GM12878 (cell line): ENCODE results near the gene DEGS2. TPM values are rescaled to one million over a fixed set of nuclear protein-coding genes. Genes with fewer than 3 reads are reported as not detected.

ENCODE experiments used
- ATAC-seq: fragments of 200-7000 bp; cut with Tn5 transposase; 3 replicates; pipeline ENCODE4 v1.9.1; 2020; ENCODE audit warnings: mild to moderate bottlenecking, moderate library complexity
- BruUV-seq: library from RNA; stranded (reverse); fragments of 400-500 nt; replicated peaks from 2 replicates; lab custom pipeline; 2021; lab: Mats Ljungman, UMichigan
- CTCF ChIA-PET: fragments of 300-600 bp; sonication (Branson Sonifier 250); formaldehyde crosslinking; extraction: SDS; loops from one replicate; lab custom pipeline; 2021; ENCODE audit warnings: inconsistent platforms; lab: Yijun Ruan, JAX
- POLR2A ChIA-PET: fragments of 350-600 bp; formaldehyde crosslinking; extraction: SDS; loops from one replicate; lab custom pipeline; 2021; ENCODE audit warnings: inconsistent platforms; lab: Charles Lee
- RAD21 ChIA-PET: fragments of 300-600 bp; sonication (Branson Sonifier 250); formaldehyde crosslinking; loops from one replicate; lab custom pipeline; 2023; ENCODE audit warnings: antibody characterized with exemption; ENCODE audit not compliant: unreplicated experiment; lab: Charles Lee
- SMC1A ChIA-PET: fragments of 300-600 bp; sonication (Branson Sonifier 250); formaldehyde crosslinking; loops from one replicate; lab custom pipeline; 2023; ENCODE audit not compliant: unreplicated experiment, uncharacterized antibody; lab: Charles Lee
- DNase-seq: peaks from one replicate; pipeline ENCODE4 v3.0.0-alpha.2; 2011; ENCODE audit warnings: low read depth, low spot score
- FAIRE-seq: peaks from 3 replicates; lab custom pipeline; 2011; peaks lifted over from hg19 to GRCh38; lab: Jason Lieb, UNC
- H2AFZ ChIP-seq: 2 replicates; pipeline ENCODE4 v1.6.0; 2011; ENCODE audit warnings: low read depth, low read length, control low read depth; ENCODE audit not compliant: control insufficient read depth
- H3K27ac ChIP-seq: 2 replicates; pipeline ENCODE4 v1.5.1; 2011; ENCODE audit warnings: control low read depth; ENCODE audit not compliant: control insufficient read depth, insufficient read depth
- H3K27me3 ChIP-seq, 2 experiments: replicated peaks in 1 of 2; 2 replicates each; pipeline versions ENCODE4 v1.6.0 to v1.6.1; 2011; ENCODE audit warnings: low read length in 1 of 2; ENCODE audit not compliant: control insufficient read depth in 2 of 2, insufficient read depth in 2 of 2
- H3K36me3 ChIP-seq, 2 experiments: 2 replicates each; pipeline ENCODE4 v1.5.1; 2011; ENCODE audit warnings: low read length in 1 of 2; ENCODE audit not compliant: control insufficient read depth in 2 of 2, insufficient read depth in 2 of 2
- H3K4me1 ChIP-seq: 2 replicates; pipeline ENCODE4 v1.6.1; 2011; ENCODE audit warnings: mild to moderate bottlenecking, low read length, moderate library complexity, mixed read lengths; ENCODE audit not compliant: control insufficient read depth, insufficient read depth
- H3K4me2 ChIP-seq: 2 replicates; pipeline ENCODE4 v1.6.0; 2011; ENCODE audit warnings: control low read depth; ENCODE audit not compliant: control insufficient read depth, insufficient read depth
- H3K4me3 ChIP-seq: fragments of 200-600 bp; sonication (generic); 2 replicates; pipeline ENCODE4 v1.5.1; 2016
- H3K79me2 ChIP-seq: 2 replicates; pipeline ENCODE4 v1.6.0; 2011; ENCODE audit warnings: low read length; ENCODE audit not compliant: control insufficient read depth, insufficient read depth
- H3K9ac ChIP-seq: 2 replicates; pipeline ENCODE4 v1.8.0; 2011; ENCODE audit warnings: low read length, control low read depth, mixed read lengths; ENCODE audit not compliant: control insufficient read depth, insufficient read depth
- H3K9me3 ChIP-seq: replicated peaks from 3 replicates; pipeline ENCODE4 v1.5.1; 2011; ENCODE audit warnings: mild to moderate bottlenecking, low read length; ENCODE audit not compliant: control insufficient read depth, insufficient read depth
- H4K20me1 ChIP-seq: 2 replicates; pipeline ENCODE4 v1.6.0; 2011; ENCODE audit not compliant: control insufficient read depth, insufficient read depth
- BCL11A ChIP-seq: IDR thresholded peaks from 2 replicates; pipeline ENCODE4 v1.6.1; 2011; ENCODE audit warnings: low read depth, low read length
- CHD1 ChIP-seq: IDR thresholded peaks from 2 replicates; pipeline ENCODE4 v1.6.1; 2012; ENCODE audit warnings: low read depth, low read length, improper control_type of control experiment
- ETV6 ChIP-seq, 2 experiments: fragments of 450-650 bp in 1 of 2; IDR thresholded peaks in 1 of 2; conservative IDR thresholded peaks in 1 of 2; 2 replicates each; pipeline ENCODE4 v1.6.1; 2014; ENCODE audit warnings: antibody characterized with exemption in 1 of 2, borderline replicate concordance in 1 of 2, low read depth in 1 of 2, mild to moderate bottlenecking in 1 of 2, moderate library complexity in 1 of 2
- GATAD2B ChIP-seq: fragments of 450-650 bp; conservative IDR thresholded peaks from 2 replicates; pipeline ENCODE4 v1.6.1; 2017; ENCODE audit warnings: low read depth, mild to moderate bottlenecking, moderate library complexity
- HCFC1 ChIP-seq: fragments of 150-350 bp; IDR thresholded peaks from 2 replicates; pipeline ENCODE4 v1.6.1; 2014; ENCODE audit warnings: low read length
- HDAC2 ChIP-seq: fragments of 200-600 bp; sonication (generic); IDR thresholded peaks from 2 replicates; pipeline ENCODE4 v1.6.1; 2017
- NFIC ChIP-seq: IDR thresholded peaks from 2 replicates; pipeline ENCODE4 v1.6.1; 2012; ENCODE audit warnings: low read depth, mild to moderate bottlenecking, inconsistent platforms, low read length, moderate library complexity
- POLR2AphosphoS2 ChIP-seq: IDR thresholded peaks from 2 replicates; pipeline ENCODE4 v1.6.1; 2011; ENCODE audit warnings: low read depth, mild to moderate bottlenecking, low read length, improper control_type of control experiment, moderate library complexity
- RB1 ChIP-seq: fragments of 450-650 bp; formaldehyde crosslinking; IDR thresholded peaks from 2 replicates; pipeline ENCODE4 v1.6.1; 2017; ENCODE audit warnings: mild to moderate bottlenecking, borderline replicate concordance
- SRF ChIP-seq, 2 experiments: IDR thresholded peaks; 2 replicates each; pipeline ENCODE4 v1.6.1; 2011; ENCODE audit warnings: low read depth in 2 of 2, low read length in 2 of 2, mild to moderate bottlenecking in 1 of 2, moderate library complexity in 1 of 2
- YBX1 ChIP-seq: fragments of 450-650 bp; IDR thresholded peaks from 2 replicates; pipeline ENCODE4 v1.6.1; 2016; ENCODE audit warnings: antibody characterized with exemption
- ZSCAN29 ChIP-seq: fragments of 450-650 bp; IDR thresholded peaks from 2 replicates; pipeline ENCODE4 v1.6.1; 2017; ENCODE audit warnings: mild to moderate bottlenecking, moderate library complexity
- ZZZ3 ChIP-seq: IDR thresholded peaks from 2 replicates; pipeline ENCODE4 v1.6.1; 2011; ENCODE audit warnings: low read depth; ENCODE audit not compliant: control insufficient read depth, insufficient read length
- WGBS: methylation state at CpG from one replicate; pipeline ENCODE4 v1.1.6; 2016; ENCODE audit warnings: low lambda C conversion rate; ENCODE audit not compliant: insufficient replicate concordance, insufficient coverage; ENCODE audit errors: missing lambda C conversion rate; 5-methylcytosine and 5-hydroxymethylcytosine counted together
- in situ Hi-C: fragments of 300-500 bp; cut with MboI; formaldehyde crosslinking; loops from 9 replicates; pipeline ENCODE4 v1.14.3; 2018; ENCODE audit warnings: mixed read lengths
- intact Hi-C: fragments of 100-400 bp; cut with micrococcal nuclease; formaldehyde crosslinking; loops from one replicate; pipeline ENCODE4 v1.14.2; 2022; ENCODE audit not compliant: unreplicated experiment
- polyA plus RNA-seq, 11 experiments: library from polyadenylated mRNA; depleted of rRNA in 4 of 11; unstranded in 6 of 11; stranded (reverse) in 5 of 11; fragments of >200 nt; fragmentation: Nextera tagmentation in 4 of 11; fragmentation: Illumina TruSeq in 1 of 11; extraction: Ambion mirVana in 4 of 11; extraction: Trizol in 1 of 11; gene quantifications; 1 replicate in 1 of 11; 2 replicates in 10 of 11; pipeline versions ENCODE4 v1.2.1 to v1.2.3, GENCODE V29; 2011 to 2016; ENCODE audit warnings: inconsistent platforms in 2 of 11, missing spikeins in 2 of 11, low read depth in 1 of 11
- total RNA-seq, 4 experiments: library from RNA; depleted of rRNA in 3 of 4; stranded (reverse); fragments of >200 nt in 3 of 4; fragmentation: Illumina TruSeq in 1 of 4; extraction: Trizol in 1 of 4; gene quantifications; 2 replicates each; pipeline versions ENCODE4 v1.2.1 to v1.2.3, GENCODE V29; 2013 to 2021
- TF ChIP-seq, protein P1 (sequence below): fragments of 450-650 bp; IDR thresholded peaks from 2 replicates; pipeline ENCODE4 v1.6.1; 2018; ENCODE audit warnings: mild to moderate bottlenecking, low read depth, moderate library complexity; ENCODE audit not compliant: partially characterized antibody
- TF ChIP-seq, protein P2 (sequence below): fragments of 450-650 bp; conservative IDR thresholded peaks from 2 replicates; pipeline ENCODE4 v1.6.1; 2017; ENCODE audit warnings: mild to moderate bottlenecking, moderate library complexity

The DEGS2 gene
- total and polyA plus RNA-seq, 10 of the 15 experiments (the other 5 are each of a cell fraction or from before 2014, with no cell fraction given) = 0.01 to 2.5 (median 0.45) TPM; not detected in 1

DNA sequence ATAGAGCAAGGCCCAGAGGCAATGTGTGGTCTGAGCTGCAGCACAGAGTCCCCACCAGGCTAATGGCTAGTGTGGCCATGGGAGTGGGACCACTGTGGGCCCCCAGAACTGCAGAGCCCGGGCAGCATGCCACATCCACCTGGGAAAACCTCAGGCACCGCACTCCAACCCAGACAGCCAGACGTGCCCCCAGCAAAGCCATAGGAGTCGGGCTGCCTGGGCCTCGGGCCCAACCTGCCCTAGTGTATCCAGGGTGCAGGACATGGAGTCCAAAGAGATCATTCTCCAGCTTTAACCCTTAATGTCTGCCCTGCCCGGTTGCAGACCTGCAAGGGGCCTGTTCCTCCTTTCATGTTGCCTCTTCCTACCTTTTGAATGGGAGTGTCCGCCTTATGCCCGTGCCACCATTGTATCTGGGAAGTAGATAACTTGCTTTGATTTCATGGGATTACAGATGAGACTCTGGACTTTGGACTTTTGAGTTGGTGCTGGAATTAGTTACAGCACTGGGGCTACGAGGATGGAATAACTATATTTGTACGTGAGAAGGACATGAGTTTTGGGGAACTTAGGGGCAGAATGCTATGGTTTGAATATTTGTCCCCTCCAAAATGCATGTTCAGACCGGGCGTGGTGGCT, 29.1 kb upstream of the DEGS2 start (continued):
- TF ChIP-seq, protein P1, sequence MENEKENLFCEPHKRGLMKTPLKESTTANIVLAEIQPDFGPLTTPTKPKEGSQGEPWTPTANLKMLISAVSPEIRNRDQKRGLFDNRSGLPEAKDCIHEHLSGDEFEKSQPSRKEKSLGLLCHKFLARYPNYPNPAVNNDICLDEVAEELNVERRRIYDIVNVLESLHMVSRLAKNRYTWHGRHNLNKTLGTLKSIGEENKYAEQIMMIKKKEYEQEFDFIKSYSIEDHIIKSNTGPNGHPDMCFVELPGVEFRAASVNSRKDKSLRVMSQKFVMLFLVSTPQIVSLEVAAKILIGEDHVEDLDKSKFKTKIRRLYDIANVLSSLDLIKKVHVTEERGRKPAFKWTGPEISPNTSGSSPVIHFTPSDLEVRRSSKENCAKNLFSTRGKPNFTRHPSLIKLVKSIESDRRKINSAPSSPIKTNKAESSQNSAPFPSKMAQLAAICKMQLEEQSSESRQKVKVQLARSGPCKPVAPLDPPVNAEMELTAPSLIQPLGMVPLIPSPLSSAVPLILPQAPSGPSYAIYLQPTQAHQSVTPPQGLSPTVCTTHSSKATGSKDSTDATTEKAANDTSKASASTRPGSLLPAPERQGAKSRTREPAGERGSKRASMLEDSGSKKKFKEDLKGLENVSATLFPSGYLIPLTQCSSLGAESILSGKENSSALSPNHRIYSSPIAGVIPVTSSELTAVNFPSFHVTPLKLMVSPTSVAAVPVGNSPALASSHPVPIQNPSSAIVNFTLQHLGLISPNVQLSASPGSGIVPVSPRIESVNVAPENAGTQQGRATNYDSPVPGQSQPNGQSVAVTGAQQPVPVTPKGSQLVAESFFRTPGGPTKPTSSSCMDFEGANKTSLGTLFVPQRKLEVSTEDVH = no peak
- TF ChIP-seq BCL11A (no peak), NFIC (no peak)
- TF ChIP-seq, all 136 proteins: peak for 0

DNA sequence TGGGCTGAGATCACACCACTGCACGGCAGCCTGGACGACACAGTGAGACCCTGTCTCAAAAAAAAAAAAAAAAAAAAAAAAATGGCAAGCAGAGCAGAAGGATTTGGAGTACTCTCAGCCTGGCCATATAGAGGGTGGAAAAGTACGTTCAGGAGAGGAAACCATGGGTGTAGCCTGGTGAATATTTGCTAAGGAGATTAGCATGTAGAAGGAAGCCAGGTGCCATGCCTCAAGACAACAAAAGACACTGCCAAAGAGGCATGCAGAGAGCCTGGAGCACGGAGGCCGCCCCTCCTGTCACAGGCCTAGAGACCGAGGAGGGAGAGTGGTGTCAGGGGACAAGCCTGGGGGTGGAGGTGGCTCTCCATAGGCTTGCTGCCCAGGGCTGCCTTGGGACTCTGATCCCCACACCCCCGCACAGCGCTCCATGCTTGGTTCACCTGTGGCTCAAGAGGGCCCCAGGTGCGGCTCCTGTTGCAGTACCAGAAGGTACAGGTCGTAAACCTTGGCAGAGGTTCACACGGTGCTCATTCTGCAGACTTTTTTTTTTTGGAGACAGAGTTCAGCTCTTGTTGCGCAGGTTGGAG, 27.9 kb upstream of the DEGS2 start:
- TF ChIP-seq POLR2AphosphoS2 = no peak
- no peak for TF ChIP-seq SRF (IDR thresholded peaks at IDR 0.05; ENCODE audit: low read depth in 2 of 2, low read length in 2 of 2)
- no peak for TF ChIP-seq YBX1
- TF ChIP-seq ZSCAN29 = no peak
- TF ChIP-seq, protein P2, sequence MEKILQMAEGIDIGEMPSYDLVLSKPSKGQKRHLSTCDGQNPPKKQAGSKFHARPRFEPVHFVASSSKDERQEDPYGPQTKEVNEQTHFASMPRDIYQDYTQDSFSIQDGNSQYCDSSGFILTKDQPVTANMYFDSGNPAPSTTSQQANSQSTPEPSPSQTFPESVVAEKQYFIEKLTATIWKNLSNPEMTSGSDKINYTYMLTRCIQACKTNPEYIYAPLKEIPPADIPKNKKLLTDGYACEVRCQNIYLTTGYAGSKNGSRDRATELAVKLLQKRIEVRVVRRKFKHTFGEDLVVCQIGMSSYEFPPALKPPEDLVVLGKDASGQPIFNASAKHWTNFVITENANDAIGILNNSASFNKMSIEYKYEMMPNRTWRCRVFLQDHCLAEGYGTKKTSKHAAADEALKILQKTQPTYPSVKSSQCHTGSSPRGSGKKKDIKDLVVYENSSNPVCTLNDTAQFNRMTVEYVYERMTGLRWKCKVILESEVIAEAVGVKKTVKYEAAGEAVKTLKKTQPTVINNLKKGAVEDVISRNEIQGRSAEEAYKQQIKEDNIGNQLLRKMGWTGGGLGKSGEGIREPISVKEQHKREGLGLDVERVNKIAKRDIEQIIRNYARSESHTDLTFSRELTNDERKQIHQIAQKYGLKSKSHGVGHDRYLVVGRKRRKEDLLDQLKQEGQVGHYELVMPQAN = no peak
- no peak for TF ChIP-seq RB1
- no peak for TF ChIP-seq HCFC1
- no peak for TF ChIP-seq CHD1
- no peak for TF ChIP-seq ETV6 (conservative IDR thresholded peaks at IDR 0.05 in 1 of 2, IDR thresholded peaks at IDR 0.05 in 1 of 2; ENCODE audit: borderline replicate concordance in 1 of 2, low read depth in 1 of 2)
- TF ChIP-seq HDAC2 = no peak
- no peak for TF ChIP-seq GATAD2B
- no peak for TF ChIP-seq ZZZ3
- in situ Hi-C loops = loop anchor here (5.0 kb wide), 1 partner anchor 205 kb away; no protein-coding TSS in a partner anchor
- H3K9ac ChIP-seq = no peak overlapping the region
- no peaks in the 10 kb centered on the region for H3K27me3 ChIP-seq
- no peak overlapping the region for H3K4me2 ChIP-seq
- no peak overlapping the region for H3K4me3 ChIP-seq
- no peaks in the 10 kb centered on the region for H4K20me1 ChIP-seq
- no peak overlapping the region for H2AFZ ChIP-seq
- ChIA-PET POLR2A (no interaction called here), RAD21 (no interaction called here), CTCF (interaction anchor here (0.6 kb wide), 1 partner anchor 59 kb away, joined by 5 read pairs; no protein-coding TSS in a partner anchor), SMC1A (no interaction called here)
- FAIRE-seq (no peak), ATAC-seq (no peak), DNase-seq (no peak)
- H3K27ac ChIP-seq = no peak overlapping the region
- no peaks in the 10 kb centered on the region for H3K9me3 ChIP-seq
- WGBS = 98% methylated on average over 12 of the region's 12 CpGs
- no peaks in the 10 kb centered on the region for H3K36me3 ChIP-seq
- H3K4me1 ChIP-seq = peaks cover 3% of the 10 kb centered on the region; the same call in 1 of the 2 replicates
- no TSS peak for BruUV-seq
- intact Hi-C loops = no loop called here
- no peaks in the 10 kb centered on the region for H3K79me2 ChIP-seq
